ENCODE results near the gene ABCC9.

ABCC9 gene

DNA sequence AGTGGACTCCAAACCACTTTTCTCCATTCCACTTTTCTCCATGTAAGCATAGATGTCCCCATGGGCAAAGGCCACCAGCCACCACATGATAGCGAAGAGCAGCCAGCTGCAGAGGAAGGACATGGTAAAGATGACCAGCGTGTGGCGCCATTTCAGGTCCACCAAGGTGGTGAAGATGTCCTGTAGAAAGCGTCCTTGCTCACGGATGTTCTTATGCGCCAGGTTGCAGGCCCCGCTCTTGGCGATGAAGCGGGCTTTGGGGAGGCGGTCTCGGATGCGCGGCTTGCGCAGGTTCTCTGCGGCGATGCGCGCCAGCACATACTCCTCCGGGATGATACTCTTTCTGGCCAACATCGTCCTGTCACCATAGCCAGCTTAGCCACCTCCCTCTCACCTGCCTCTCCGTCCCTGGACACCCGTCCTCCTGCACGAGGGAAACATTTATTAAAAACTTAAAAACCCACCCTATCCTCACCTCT, 167.9 kb downstream of the ABCC9 start:
- no peak for DNase-seq

- DNase-seq, result no peak
These were observed 169.9 kb downstream of the ABCC9 start for GRCh38 chr12:21771311-21771710.

- DNase-seq, result no peak
These were observed 171.9 kb downstream of the ABCC9 start for GRCh38 chr12:21769307-21769706.

DNA sequence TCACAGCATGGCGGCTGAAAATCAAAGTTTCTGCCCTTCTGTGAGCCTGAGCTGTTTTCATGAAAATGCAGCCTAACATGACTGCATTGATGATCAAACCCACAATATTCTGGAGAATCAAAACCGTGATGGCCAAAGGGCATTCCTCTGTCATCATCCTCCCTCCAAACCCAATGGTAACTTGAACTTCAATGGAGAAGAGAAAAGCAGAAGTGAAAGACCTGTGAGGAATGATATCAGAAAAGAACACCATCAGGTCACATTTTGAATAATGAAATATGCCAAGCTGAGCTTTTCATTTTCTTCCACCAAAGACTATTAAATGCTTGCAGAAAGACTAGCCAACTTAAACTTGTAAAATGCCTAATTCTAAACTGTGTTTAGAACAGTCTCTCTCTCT, 174.8 kb downstream of the ABCC9 start:
- DNase-seq, result no peak

GRCh38 chr12:21764950-21765349, 176.3 kb downstream of the ABCC9 start:
- DNase-seq, result no peak

DNA sequence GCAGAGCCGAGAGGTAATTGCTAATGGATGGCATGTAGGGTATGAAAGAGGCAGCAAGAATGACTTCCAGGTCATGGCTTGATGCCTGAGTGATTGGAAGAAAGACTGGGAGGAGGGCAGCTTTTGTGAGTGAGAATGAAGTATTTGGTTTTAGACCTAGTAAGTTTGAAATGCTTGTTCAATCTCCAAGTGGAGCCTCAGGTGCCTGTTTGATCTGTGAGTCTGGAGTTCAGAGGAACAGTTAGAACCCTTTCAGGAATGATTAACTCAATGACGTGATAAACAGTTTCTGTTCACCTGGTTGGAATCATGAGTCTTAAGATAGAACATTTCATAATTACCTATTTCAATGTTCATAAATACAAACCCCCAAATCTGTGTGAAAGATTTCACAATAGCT, 177.2 kb downstream of the ABCC9 start:
- no peak for DNase-seq

DNA sequence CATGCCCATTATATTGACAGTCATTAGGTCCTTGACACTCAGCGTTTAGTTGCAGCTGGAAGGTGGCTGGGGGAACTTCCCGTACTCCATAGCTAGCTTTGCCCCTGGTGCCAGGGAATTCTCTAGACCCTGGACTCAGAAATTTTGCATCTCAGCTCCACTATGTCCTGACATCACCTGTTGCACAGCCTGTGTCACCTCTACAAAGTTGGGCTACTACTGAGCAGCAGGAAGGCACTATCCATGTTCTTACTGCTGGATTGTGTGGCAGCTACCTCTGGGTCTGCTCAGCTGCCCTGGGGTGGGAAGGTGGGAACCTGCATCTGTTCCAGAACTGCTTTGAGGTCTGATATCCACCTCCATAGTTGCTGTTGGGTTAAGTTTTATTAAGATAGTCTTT, 177.7 kb downstream of the ABCC9 start:
- DNase-seq, result no peak

GRCh38 chr12:21759737-21760136, 181.5 kb downstream of the ABCC9 start:
- no peak for DNase-seq

GRCh38 chr12:21757735-21758134, 183.5 kb downstream of the ABCC9 start:
- DNase-seq, result no peak

- no peak for DNase-seq
These were observed 184.5 kb downstream of the ABCC9 start for GRCh38 chr12:21756699-21757098.

GRCh38 chr12:21751517-21751916, 189.7 kb downstream of the ABCC9 start:
- no peak for DNase-seq

Measured in activated CD4-positive, alpha-beta T cell treated with anti-CD3 and anti-CD28 coated beads, Interleukin-2, amount 50 U/mL, for 4 hours (primary cell).